K562 (cell line): ENCODE results near the gene UBN2. TPM values are rescaled to one million over a fixed set of nuclear protein-coding genes. Genes with fewer than 3 reads are reported as not detected.

ENCODE experiments used
- ATAC-seq: fragments of 200-7000 bp; cut with Tn5 transposase; 3 replicates; pipeline ENCODE4 v1.9.1; 2020; ENCODE audit warnings: moderate library complexity
- BruUV-seq: library from RNA; stranded (reverse); fragments of 400-500 nt; replicated peaks from 2 replicates; lab custom pipeline; 2021; lab: Mats Ljungman, UMichigan
- CTCF ChIA-PET: fragments of 300-600 bp; formaldehyde crosslinking; extraction: SDS; loops from one replicate; lab custom pipeline; 2021; ENCODE audit warnings: low intra/inter-chr PET ratio; lab: Yijun Ruan, JAX
- POLR2A ChIA-PET: fragments of 300-600, 350-650 bp; sonication (Branson Sonifier 250); formaldehyde crosslinking; extraction: SDS; loops from one replicate; lab custom pipeline; 2021; ENCODE audit warnings: antibody characterized with exemption, inconsistent platforms; lab: Yijun Ruan, JAX
- DNase-seq, 4 experiments: peaks; one replicate each; pipeline versions ENCODE4 v3.0.0 to v3.0.0-alpha.2; 2011 to 2018; ENCODE audit warnings: low spot score in 3 of 4, mixed read lengths in 3 of 4; ENCODE audit errors: extremely low read depth in 1 of 4
- FAIRE-seq: peaks from 2 replicates; lab custom pipeline; 2011; peaks lifted over from hg19 to GRCh38; lab: Jason Lieb, UNC
- H2AFZ ChIP-seq: 2 replicates; pipeline ENCODE4 v1.6.0; 2011; ENCODE audit warnings: low read depth, low read length, control low read depth, inconsistent platforms
- H3K27ac ChIP-seq: fragments of 200-600 bp; 3 replicates; pipeline ENCODE4 v1.8.0; 2011; ENCODE audit warnings: low read depth, mild to moderate bottlenecking, control low read depth, inconsistent platforms, low read length, moderate library complexity, mixed read lengths; ENCODE audit errors: extremely low read depth
- H3K27me3 ChIP-seq, 2 experiments: fragments of 300-600 bp in 1 of 2; 2 replicates in 1 of 2; 3 replicates in 1 of 2; pipeline versions ENCODE4 v1.6.0 to v1.8.0; 2011; ENCODE audit warnings: inconsistent platforms in 2 of 2, low read length in 2 of 2, mild to moderate bottlenecking in 1 of 2, mixed read lengths in 1 of 2, moderate library complexity in 1 of 2; ENCODE audit not compliant: control insufficient read depth in 2 of 2, insufficient read depth in 2 of 2
- H3K36me3 ChIP-seq: fragments of 300-600 bp; 3 replicates; pipeline ENCODE4 v1.8.0; 2011; ENCODE audit warnings: mild to moderate bottlenecking, low read length, inconsistent platforms; ENCODE audit not compliant: control insufficient read depth, insufficient read depth
- H3K4me1 ChIP-seq, 2 experiments: fragments of 200-600 bp in 1 of 2; replicated peaks in 1 of 2; 2 replicates in 1 of 2; 3 replicates in 1 of 2; pipeline versions ENCODE4 v1.5.1 to v1.8.0; 2011; ENCODE audit warnings: inconsistent platforms in 2 of 2, low read length in 2 of 2, mild to moderate bottlenecking in 1 of 2, mixed read lengths in 1 of 2, moderate library complexity in 1 of 2; ENCODE audit not compliant: control insufficient read depth in 2 of 2, insufficient read depth in 2 of 2
- H3K4me2 ChIP-seq: 2 replicates; pipeline ENCODE4 v1.6.1; 2011; ENCODE audit warnings: low read length, control low read depth, inconsistent platforms, mixed read lengths; ENCODE audit not compliant: insufficient read depth
- H3K4me3 ChIP-seq: fragments of 200-600 bp; sonication (generic), shearing (Covaris generic); 2 replicates; pipeline ENCODE4 v1.5.1; 2016; ENCODE audit warnings: control low read depth, inconsistent platforms
- H3K79me2 ChIP-seq: fragments of 200-600 bp; 3 replicates; pipeline ENCODE4 v1.8.0; 2011; ENCODE audit warnings: low read length, inconsistent platforms; ENCODE audit not compliant: control insufficient read depth, insufficient read depth
- H3K9ac ChIP-seq, 2 experiments: 2 replicates each; pipeline versions ENCODE4 v1.6.0 to v1.6.1; 2011; ENCODE audit warnings: low read depth in 2 of 2, low read length in 2 of 2, control low read depth in 1 of 2, inconsistent platforms in 1 of 2, mild to moderate bottlenecking in 1 of 2, mixed read lengths in 1 of 2; ENCODE audit not compliant: insufficient read depth in 1 of 2
- H3K9me1 ChIP-seq: one replicate; pipeline ENCODE4 v1.6.0; 2011; ENCODE audit warnings: inconsistent platforms, mild to moderate bottlenecking, low read length, moderate library complexity; ENCODE audit not compliant: control insufficient read depth, insufficient read depth
- H3K9me3 ChIP-seq: replicated peaks from 2 replicates; pipeline ENCODE4 v1.5.1; 2011; ENCODE audit warnings: low read depth, low read length, inconsistent platforms; ENCODE audit not compliant: control insufficient read depth, insufficient read depth
- H4K20me1 ChIP-seq: replicated peaks from 2 replicates; pipeline ENCODE4 v1.6.1; 2011; ENCODE audit warnings: low read length, inconsistent platforms, mixed read lengths; ENCODE audit not compliant: control insufficient read depth, insufficient read depth
- ATF3 ChIP-seq, 2 experiments: fragments of 450-650 bp in 1 of 2; sonication (generic) in 1 of 2; formaldehyde crosslinking in 1 of 2; IDR thresholded peaks in 1 of 2; conservative IDR thresholded peaks in 1 of 2; 2 replicates each; pipeline versions ENCODE4 v1.6.1 to v1.8.1; 2016 to 2023; ENCODE audit warnings: mild to moderate bottlenecking in 2 of 2, moderate library complexity in 2 of 2, inconsistent platforms in 1 of 2, missing genetic modification reagents in 1 of 2
- CAMTA2 ChIP-seq: fragments of 250-450 bp; sonication (Bioruptor Pico); conservative IDR thresholded peaks from 2 replicates; pipeline ENCODE4 v1.5.1; 2022
- CBX8 ChIP-seq: fragments of 200-600 bp; sonication (generic); IDR thresholded peaks from 2 replicates; pipeline ENCODE4 v1.6.1; 2012; ENCODE audit warnings: borderline replicate concordance, mixed run types, low read depth, mild to moderate bottlenecking, moderate library complexity, mixed read lengths, low read length, control low read depth, inconsistent platforms; ENCODE audit not compliant: poor library complexity, severe bottlenecking; ENCODE audit errors: extremely low read depth
- EWSR1 ChIP-seq: fragments of 450-650 bp; IDR thresholded peaks from 2 replicates; pipeline ENCODE4 v1.6.1; 2018; ENCODE audit warnings: borderline replicate concordance, mild to moderate bottlenecking, low read depth, moderate library complexity; ENCODE audit not compliant: partially characterized antibody
- PATZ1 ChIP-seq: fragments of 250-450 bp; sonication (Bioruptor Pico); IDR thresholded peaks from 2 replicates; pipeline ENCODE4 v1.5.0; 2020; ENCODE audit warnings: mild to moderate bottlenecking, borderline replicate concordance
- TAF15 ChIP-seq: fragments of 200-400 bp; formaldehyde crosslinking; IDR thresholded peaks from 2 replicates; pipeline ENCODE4 v1.6.1; 2017; ENCODE audit warnings: mild to moderate bottlenecking, low read depth, low read length, moderate library complexity
- USF2 ChIP-seq: sonication (generic); formaldehyde crosslinking; IDR thresholded peaks from 2 replicates; pipeline ENCODE4 v1.5.0; 2020; ENCODE audit warnings: missing genetic modification reagents
- ZNF24 ChIP-seq: fragments of 450-650 bp; IDR thresholded peaks from 2 replicates; pipeline ENCODE4 v1.6.1; 2016
- ZNF57 ChIP-seq: fragments of 450-650 bp; formaldehyde crosslinking; IDR thresholded peaks from 2 replicates; pipeline ENCODE4 v1.4.0; 2020; ENCODE audit warnings: mild to moderate bottlenecking, moderate library complexity
- ZNF644 ChIP-seq: fragments of 200-800 bp; sonication (Bioruptor generic); IDR thresholded peaks from 2 replicates; pipeline ENCODE4 v1.6.1; 2016; ENCODE audit warnings: low read depth, missing genetic modification characterization, missing compliant biosample characterization
- ZNF707 ChIP-seq: fragments of 250-450 bp; sonication (Bioruptor Pico); conservative IDR thresholded peaks from 2 replicates; pipeline ENCODE4 v1.8.0; 2022; ENCODE audit warnings: inconsistent platforms, mild to moderate bottlenecking, moderate library complexity
- WGBS: fragments of 100-300 bp; shearing (Covaris generic); methylation state at CpG from one replicate; pipeline ENCODE4 v1.1.6; 2016; ENCODE audit warnings: low coverage, mixed read lengths; ENCODE audit not compliant: insufficient coverage; ENCODE audit errors: missing lambda C conversion rate; 5-methylcytosine and 5-hydroxymethylcytosine counted together
- in situ Hi-C: fragments of 300-500 bp; cut with MboI; formaldehyde crosslinking; loops from 4 replicates; pipeline ENCODE4 v1.15.0; 2018; ENCODE audit warnings: inconsistent platforms, mixed read lengths
- intact Hi-C: fragments of 100-400 bp; cut with micrococcal nuclease; formaldehyde crosslinking; loops from 2 replicates; pipeline ENCODE4 v1.14.2; 2022
- polyA plus RNA-seq, 8 experiments: library from polyadenylated mRNA; depleted of rRNA in 4 of 8; stranded (reverse) in 5 of 8; unstranded in 3 of 8; fragments of >200 nt; fragmentation: Nextera tagmentation in 2 of 8; fragmentation: Illumina TruSeq in 1 of 8; extraction: Ambion mirVana in 2 of 8; extraction: Trizol in 1 of 8; gene quantifications; 2 replicates each; pipeline versions ENCODE4 v1.2.1 to v1.2.3, GENCODE V29; 2011 to 2014; ENCODE audit warnings: inconsistent platforms in 1 of 8, missing spikeins in 1 of 8
- total RNA-seq, 7 experiments: library from RNA; depleted of rRNA in 6 of 7; stranded (reverse); fragments of >200 nt in 6 of 7; fragmentation: Illumina TruSeq in 2 of 7; extraction: Trizol in 2 of 7; gene quantifications; 2 replicates each; pipeline versions ENCODE4 v1.2.1 to v1.2.3, GENCODE V29; 2011 to 2021; ENCODE audit warnings: low replicate concordance in 1 of 7
- TF ChIP-seq, protein P1 (sequence below), 3 experiments: fragments of 200-800 bp in 1 of 3; sonication (Bioruptor generic) in 1 of 3; sonication (generic) in 1 of 3; formaldehyde crosslinking in 1 of 3; IDR thresholded peaks; 2 replicates each; pipeline versions ENCODE4 v1.6.1 to v1.8.0; 2016 to 2022; ENCODE audit warnings: mild to moderate bottlenecking in 2 of 3, missing compliant biosample characterization in 2 of 3, missing genetic modification characterization in 2 of 3, missing genetic modification reagents in 1 of 3

Gene UBN2
- total and polyA plus RNA-seq, 9 of the 15 experiments (the other 6 are each of a cell fraction or from before 2014, with no cell fraction given), result 1.2 to 19.5 (median 9.9) TPM

GRCh38 chr7:139264220-139264619 is 33.2 kb downstream of the UBN2 start:
- intact Hi-C loops, result no loop called here
- no peak overlapping the region for H3K4me3 ChIP-seq
- no peak overlapping the region for H3K9ac ChIP-seq
- ATAC-seq, result no peak
- 78% methylated on average over 3 of the region's 3 CpGs for WGBS
- FAIRE-seq, result no peak
- in situ Hi-C loops, result no loop called here
- peaks cover 76% of the 10 kb centered on the region for H3K36me3 ChIP-seq
- ChIA-PET CTCF (no interaction called here), POLR2A (interaction anchor here (0.6 kb wide), 1 partner anchor 76 kb away, joined by 3 read pairs; no protein-coding TSS in a partner anchor)
- no peak for DNase-seq
- H2AFZ ChIP-seq, result no peak overlapping the region
- H3K4me1 ChIP-seq, result no peaks in the 10 kb centered on the region
- H3K79me2 ChIP-seq, result no peaks in the 10 kb centered on the region
- H3K9me3 ChIP-seq, result no peaks in the 10 kb centered on the region
- no peaks in the 10 kb centered on the region for H3K9me1 ChIP-seq
- BruUV-seq, result no TSS peak
- no peaks in the 10 kb centered on the region for H3K27me3 ChIP-seq
- no peaks in the 10 kb centered on the region for H4K20me1 ChIP-seq
- H3K27ac ChIP-seq, result no peak overlapping the region
- H3K4me2 ChIP-seq, result no peak overlapping the region
- TF ChIP-seq ZNF707 (CRISPR knock-in tag), result no peak
- TF ChIP-seq TAF15, result no peak
- no peak for TF ChIP-seq PATZ1 (CRISPR knock-in tag)
- TF ChIP-seq USF2 (CRISPR knock-in tag), result no peak
- TF ChIP-seq EWSR1, result no peak
- no peak for TF ChIP-seq ZNF57 (CRISPR knock-in tag)
- TF ChIP-seq, protein P1, sequence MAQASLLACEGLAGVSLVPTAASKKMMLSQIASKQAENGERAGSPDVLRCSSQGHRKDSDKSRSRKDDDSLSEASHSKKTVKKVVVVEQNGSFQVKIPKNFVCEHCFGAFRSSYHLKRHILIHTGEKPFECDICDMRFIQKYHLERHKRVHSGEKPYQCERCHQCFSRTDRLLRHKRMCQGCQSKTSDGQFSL (CRISPR knock-in tag; IDR thresholded peaks at IDR 0.05), result no peak
- TF ChIP-seq, protein P1 (tag; IDR thresholded peaks at IDR 0.05), result no peak
- no peak for TF ChIP-seq ZNF644 (tag)
- TF ChIP-seq CAMTA2 (CRISPR knock-in tag), result no peak
- TF ChIP-seq CBX8, result no peak
- TF ChIP-seq ZNF24, result no peak
- no peak for TF ChIP-seq ATF3 (IDR thresholded peaks at IDR 0.05)
- no peak for TF ChIP-seq ATF3 (CRISPR knock-in tag; conservative IDR thresholded peaks at IDR 0.05)
